Body of pancreas (tissue), 4 donors: Measurements from ENCODE around the gene ADCY1.

Experiments used
- POLR2A ChIP-seq, 3 donors: fragments of 450-650 bp; IDR thresholded peaks; one replicate each; pipeline ENCODE4 v1.6.1; 2016; ENCODE audit warnings: antibody characterized with exemption in 3 of 3, mild to moderate bottlenecking in 2 of 3
- TF ChIP-seq, protein P1 (sequence below), 7 experiments: fragments of 450-650 bp in 4 of 7; fragments of 200-600 bp in 3 of 7; sonication (generic) in 3 of 7; IDR thresholded peaks; one replicate each; pipeline ENCODE4 v1.5.1; 2016 to 2019; ENCODE audit warnings: antibody characterized with exemption in 7 of 7

DNA sequence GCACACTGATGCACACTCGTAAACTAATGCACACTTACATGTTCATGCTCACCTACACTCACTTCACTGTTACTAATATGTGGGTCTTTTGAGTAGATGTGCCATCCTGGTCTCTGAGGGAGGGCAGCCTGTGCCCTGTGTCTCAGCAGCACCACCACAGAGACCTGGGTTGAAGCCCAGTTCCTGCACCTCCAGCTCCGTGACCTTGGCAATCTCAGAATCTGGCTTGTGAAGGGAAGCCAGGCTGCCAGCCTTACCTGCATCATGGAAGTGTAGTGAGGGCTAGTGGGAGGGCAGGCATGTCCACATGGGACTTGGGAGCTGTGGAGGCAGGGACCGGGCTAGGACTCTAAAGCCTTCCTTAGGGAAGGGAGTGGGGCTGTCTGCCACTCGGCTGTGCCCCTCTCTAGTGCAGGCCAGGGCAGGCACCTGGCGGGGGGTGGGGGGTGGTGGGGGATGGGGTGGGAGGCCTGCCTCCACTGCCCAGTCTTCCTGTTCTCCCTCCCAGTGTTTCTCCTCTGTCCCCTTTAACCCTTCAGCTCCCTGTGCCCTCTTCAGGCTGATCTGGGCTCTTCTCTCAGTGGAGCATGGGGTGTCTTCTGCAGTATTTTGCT is 8.1 kb downstream of the ADCY1 start:
- TF ChIP-seq POLR2A (IDR thresholded peaks at IDR 0.05), result no peak
- TF ChIP-seq, protein P1, sequence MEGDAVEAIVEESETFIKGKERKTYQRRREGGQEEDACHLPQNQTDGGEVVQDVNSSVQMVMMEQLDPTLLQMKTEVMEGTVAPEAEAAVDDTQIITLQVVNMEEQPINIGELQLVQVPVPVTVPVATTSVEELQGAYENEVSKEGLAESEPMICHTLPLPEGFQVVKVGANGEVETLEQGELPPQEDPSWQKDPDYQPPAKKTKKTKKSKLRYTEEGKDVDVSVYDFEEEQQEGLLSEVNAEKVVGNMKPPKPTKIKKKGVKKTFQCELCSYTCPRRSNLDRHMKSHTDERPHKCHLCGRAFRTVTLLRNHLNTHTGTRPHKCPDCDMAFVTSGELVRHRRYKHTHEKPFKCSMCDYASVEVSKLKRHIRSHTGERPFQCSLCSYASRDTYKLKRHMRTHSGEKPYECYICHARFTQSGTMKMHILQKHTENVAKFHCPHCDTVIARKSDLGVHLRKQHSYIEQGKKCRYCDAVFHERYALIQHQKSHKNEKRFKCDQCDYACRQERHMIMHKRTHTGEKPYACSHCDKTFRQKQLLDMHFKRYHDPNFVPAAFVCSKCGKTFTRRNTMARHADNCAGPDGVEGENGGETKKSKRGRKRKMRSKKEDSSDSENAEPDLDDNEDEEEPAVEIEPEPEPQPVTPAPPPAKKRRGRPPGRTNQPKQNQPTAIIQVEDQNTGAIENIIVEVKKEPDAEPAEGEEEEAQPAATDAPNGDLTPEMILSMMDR (IDR thresholded peaks at IDR 0.05), result no peak
